OCI-LY1 (cell line): ENCODE results near the gene CD69.

Source experiments
- CTCF ChIP-seq: fragments of 200-600 bp; sonication (generic), shearing (Covaris generic); IDR thresholded peaks from 2 replicates; pipeline ENCODE4 v1.5.1; 2017; ENCODE audit warnings: mild to moderate bottlenecking, antibody characterized with exemption, low read length, moderate library complexity, mixed read lengths
- EZH2 ChIP-seq: fragments of 200-600 bp; sonication (generic), shearing (Covaris generic); IDR thresholded peaks from 2 replicates; pipeline ENCODE4 v1.8.0; 2017; ENCODE audit warnings: borderline replicate concordance, mixed run types, mild to moderate bottlenecking, antibody characterized with exemption, low read length, moderate library complexity, mixed read lengths

GRCh38 chr12:9753498-9753897, 7.2 kb downstream of the CD69 start:
- TF ChIP-seq CTCF, result no peak
- no peak for TF ChIP-seq EZH2
